Keratinocyte (primary cell): ENCODE measurements around the gene C10orf90. TPM values are rescaled to one million over a fixed set of nuclear protein-coding genes. Genes with fewer than 3 reads are reported as not detected.

ENCODE experiments used
- DNase-seq: peaks from one replicate; pipeline ENCODE4 v3.0.0-alpha.2; 2011; ENCODE audit warnings: low read depth, missing footprints, low spot score
- FAIRE-seq: peaks from 2 replicates; lab custom pipeline; 2011; peaks lifted over from hg19 to GRCh38; lab: Jason Lieb, UNC
- H2AFZ ChIP-seq: 2 replicates; pipeline ENCODE4 v1.6.0; 2012; ENCODE audit warnings: low read length, control low read depth, inconsistent platforms; ENCODE audit not compliant: control insufficient read depth
- H3K27ac ChIP-seq: 2 replicates; pipeline ENCODE4 v1.5.1; 2011; ENCODE audit warnings: low read length; ENCODE audit not compliant: control insufficient read depth, insufficient read depth
- H3K27me3 ChIP-seq: 3 replicates; pipeline ENCODE4 v1.6.0; 2011; ENCODE audit warnings: low read length; ENCODE audit not compliant: control insufficient read depth, insufficient read depth; ENCODE audit errors: extremely low read depth
- H3K36me3 ChIP-seq, 2 experiments: 2 replicates in 1 of 2; 3 replicates in 1 of 2; pipeline ENCODE4 v1.5.1; 2011; ENCODE audit warnings: low read length in 2 of 2, mild to moderate bottlenecking in 1 of 2; ENCODE audit not compliant: control insufficient read depth in 2 of 2, insufficient read depth in 2 of 2; ENCODE audit errors: extremely low read depth in 1 of 2
- H3K4me1 ChIP-seq: 3 replicates; pipeline ENCODE4 v1.5.1; 2011; ENCODE audit warnings: low read length; ENCODE audit not compliant: control insufficient read depth, insufficient read depth; ENCODE audit errors: extremely low read depth
- H3K4me2 ChIP-seq: 3 replicates; pipeline ENCODE4 v1.6.0; 2011; ENCODE audit warnings: low read depth, low read length; ENCODE audit not compliant: control insufficient read depth, insufficient read depth; ENCODE audit errors: extremely low read depth
- H3K4me3 ChIP-seq, 3 experiments: fragments of 200-600 bp in 1 of 3; sonication (generic) in 1 of 3; 2 replicates in 2 of 3; 3 replicates in 1 of 3; pipeline ENCODE4 v1.5.1; 2011 to 2016; ENCODE audit warnings: low read length in 3 of 3, mild to moderate bottlenecking in 3 of 3, control low read depth in 2 of 3, inconsistent platforms in 1 of 3, low read depth in 1 of 3, mixed read lengths in 1 of 3, mixed run types in 1 of 3, moderate library complexity in 1 of 3; ENCODE audit not compliant: control insufficient read depth in 2 of 3, insufficient read depth in 2 of 3; ENCODE audit errors: extremely low read depth in 1 of 3
- H3K79me2 ChIP-seq: 2 replicates; pipeline ENCODE4 v1.6.0; 2012; ENCODE audit warnings: low read length; ENCODE audit not compliant: control insufficient read depth, insufficient read depth
- H3K9ac ChIP-seq: 3 replicates; pipeline ENCODE4 v1.6.0; 2011; ENCODE audit warnings: low read length; ENCODE audit not compliant: control insufficient read depth, insufficient read depth; ENCODE audit errors: extremely low read depth
- H3K9me1 ChIP-seq: 3 replicates; pipeline ENCODE4 v1.6.0; 2011; ENCODE audit warnings: low read length; ENCODE audit not compliant: control insufficient read depth, insufficient read depth; ENCODE audit errors: extremely low read depth
- H3K9me3 ChIP-seq: 2 replicates; pipeline ENCODE4 v1.5.1; 2012; ENCODE audit warnings: low read depth, low read length; ENCODE audit not compliant: control insufficient read depth
- H4K20me1 ChIP-seq: 3 replicates; pipeline ENCODE4 v1.6.0; 2011; ENCODE audit warnings: low read length; ENCODE audit not compliant: control insufficient read depth, insufficient read depth; ENCODE audit errors: extremely low read depth
- CTCF ChIP-seq, 3 experiments: IDR thresholded peaks in 1 of 3; conservative IDR thresholded peaks in 1 of 3; optimal IDR thresholded peaks in 1 of 3; 2 replicates in 2 of 3; 3 replicates in 1 of 3; pipeline versions ENCODE3 to v1.5.1; 2011; ENCODE audit warnings: low read length in 3 of 3, mild to moderate bottlenecking in 3 of 3, moderate library complexity in 2 of 3, control low read depth in 1 of 3, inconsistent platforms in 1 of 3; ENCODE audit not compliant: insufficient read depth in 2 of 3; ENCODE audit errors: extremely low read depth in 1 of 3
- EZH2 ChIP-seq: IDR thresholded peaks from one replicate; pipeline ENCODE4 v1.6.1; 2012; ENCODE audit warnings: inconsistent platforms, mild to moderate bottlenecking, low read length, moderate library complexity
- dilution Hi-C: fragments of 300-500 bp; cut with MboI; formaldehyde crosslinking; loops from one replicate; pipeline ENCODE4 v1.7.0; 2020; ENCODE audit warnings: low sequenced_read_pairs; ENCODE audit not compliant: extremely low pct_ligation_motif_present
- polyA plus RNA-seq, 5 experiments: library from polyadenylated mRNA; depleted of rRNA in 3 of 5; stranded (reverse) in 3 of 5; stranded (forward) in 1 of 5; unstranded in 1 of 5; fragments of >200 nt; gene quantifications; 1 replicate in 1 of 5; 2 replicates in 3 of 5; 3 replicates in 1 of 5; pipeline versions ENCODE4 v1.2.1 to v1.2.3, GENCODE V29; 2011 to 2012; ENCODE audit warnings: missing spikeins in 2 of 5, low read depth in 1 of 5, low replicate concordance in 1 of 5

C10orf90 gene
- polyA plus RNA-seq, 1 donor (not counting 4 experiments of a cell fraction or from before 2014, with no cell fraction given): not detected

GRCh38 chr10:126516515-126516914, 154.0 kb downstream of the C10orf90 start:
- Histone ChIP-seq H4K20me1 (no peaks in the 10 kb centered on the region), H3K9ac (no peak overlapping the region), H2AFZ (no peak overlapping the region), H3K9me1 (no peaks in the 10 kb centered on the region), H3K4me2 (no peak overlapping the region), H3K27me3 (no peaks in the 10 kb centered on the region), H3K4me3 (no peak overlapping the region), H3K9me3 (no peaks in the 10 kb centered on the region), H3K27ac (no peak overlapping the region), H3K4me1 (no peaks in the 10 kb centered on the region), H3K36me3 (no peaks in the 10 kb centered on the region), H3K79me2 (no peaks in the 10 kb centered on the region)
- TF ChIP-seq CTCF (optimal IDR thresholded peaks at IDR 0.05 in 1 of 3, IDR thresholded peaks at IDR 0.05 in 1 of 3, conservative IDR thresholded peaks at IDR 0.05 in 1 of 3; ENCODE audit: extremely low read depth in 1 of 3, insufficient read depth in 2 of 3, low read length in 3 of 3) (no peak), EZH2 (no peak)
- FAIRE-seq (no peak), DNase-seq (no peak)
- dilution Hi-C loops: no loop called here

GRCh38 chr10:126511917-126512479, 158.5 kb downstream of the C10orf90 start:
- no peak for DNase-seq
- H3K36me3 ChIP-seq: no peaks in the 10 kb centered on the region
- H2AFZ ChIP-seq: no peak overlapping the region
- no peak overlapping the region for H3K27ac ChIP-seq
- dilution Hi-C loops: no loop called here
- no peak overlapping the region for H3K9ac ChIP-seq
- H4K20me1 ChIP-seq: no peaks in the 10 kb centered on the region
- no peak for FAIRE-seq
- no peaks in the 10 kb centered on the region for H3K79me2 ChIP-seq
- no peak overlapping the region for H3K4me3 ChIP-seq
- H3K9me1 ChIP-seq: no peaks in the 10 kb centered on the region
- H3K4me2 ChIP-seq: no peak overlapping the region
- H3K9me3 ChIP-seq: no peaks in the 10 kb centered on the region
- H3K27me3 ChIP-seq: no peaks in the 10 kb centered on the region
- H3K4me1 ChIP-seq: no peaks in the 10 kb centered on the region
- TF ChIP-seq EZH2: no peak
- no peak for TF ChIP-seq CTCF (optimal IDR thresholded peaks at IDR 0.05 in 1 of 3, IDR thresholded peaks at IDR 0.05 in 1 of 3, conservative IDR thresholded peaks at IDR 0.05 in 1 of 3; ENCODE audit: extremely low read depth in 1 of 3, insufficient read depth in 2 of 3, low read length in 3 of 3)
